Kidney capillary endothelial cell (primary cell): ENCODE results near the gene DGKH.

Experiments
- DNase-seq: peaks from one replicate; pipeline ENCODE4 v3.0.0-alpha.2; 2018; ENCODE audit warnings: low spot score

DGKH gene

DNA sequence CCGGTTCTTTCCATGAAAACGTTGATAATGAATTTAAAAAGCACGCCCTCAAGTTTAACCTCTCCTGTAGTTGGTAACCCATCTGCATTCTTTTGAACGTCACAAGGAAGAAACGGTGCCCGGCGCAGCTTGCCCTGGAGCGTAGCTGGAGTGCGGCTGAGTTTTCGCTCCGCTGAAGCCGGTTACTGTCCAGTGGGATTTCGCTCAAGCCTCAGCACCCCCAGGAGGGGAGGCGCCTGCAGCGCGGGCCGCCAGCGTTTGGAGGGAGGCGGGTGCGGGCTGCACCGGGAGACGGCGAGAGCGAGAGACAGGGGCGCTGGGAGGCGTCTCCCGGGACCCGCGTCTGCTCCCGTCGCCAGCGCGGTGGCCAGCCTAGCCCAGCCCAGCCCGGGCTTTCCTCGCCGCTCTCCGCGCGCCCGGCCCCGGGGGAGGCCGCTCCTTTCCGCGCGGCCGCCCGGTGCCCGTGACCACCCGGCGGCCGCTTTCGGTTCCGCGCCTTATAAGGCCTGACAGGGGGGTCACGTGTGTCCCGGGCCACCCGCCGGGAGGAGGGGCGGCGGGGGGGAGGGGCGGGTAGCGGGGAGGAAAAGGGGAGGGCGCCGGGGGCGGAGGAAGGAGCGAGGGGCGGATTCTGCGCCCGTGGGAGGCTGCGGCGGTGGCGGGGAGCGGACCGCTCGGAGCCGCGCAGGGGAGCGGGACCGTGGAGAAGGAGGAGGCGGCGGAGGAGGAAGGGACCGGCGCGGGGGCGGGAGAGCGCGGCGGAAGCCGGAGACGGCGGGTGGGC is 8.3 kb upstream of the DGKH start:
- DNase-seq = peak; percentile 74

DNA sequence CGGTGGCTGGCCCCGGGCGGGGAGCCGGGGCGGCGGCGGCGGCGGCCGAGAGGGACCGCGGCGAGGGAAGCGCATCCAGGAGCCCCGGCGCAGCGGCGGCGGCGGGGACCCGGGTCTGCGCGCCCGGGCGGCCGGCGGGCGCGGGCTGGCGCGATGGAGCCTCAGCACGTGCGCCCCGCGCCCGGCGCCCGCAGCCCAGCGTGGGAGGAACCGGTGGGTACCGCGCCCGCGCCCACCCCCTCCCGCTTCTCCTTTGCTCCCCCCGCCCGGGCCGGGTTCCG is 7.8 kb upstream of the DGKH start:
- DNase-seq = no peak

DNA sequence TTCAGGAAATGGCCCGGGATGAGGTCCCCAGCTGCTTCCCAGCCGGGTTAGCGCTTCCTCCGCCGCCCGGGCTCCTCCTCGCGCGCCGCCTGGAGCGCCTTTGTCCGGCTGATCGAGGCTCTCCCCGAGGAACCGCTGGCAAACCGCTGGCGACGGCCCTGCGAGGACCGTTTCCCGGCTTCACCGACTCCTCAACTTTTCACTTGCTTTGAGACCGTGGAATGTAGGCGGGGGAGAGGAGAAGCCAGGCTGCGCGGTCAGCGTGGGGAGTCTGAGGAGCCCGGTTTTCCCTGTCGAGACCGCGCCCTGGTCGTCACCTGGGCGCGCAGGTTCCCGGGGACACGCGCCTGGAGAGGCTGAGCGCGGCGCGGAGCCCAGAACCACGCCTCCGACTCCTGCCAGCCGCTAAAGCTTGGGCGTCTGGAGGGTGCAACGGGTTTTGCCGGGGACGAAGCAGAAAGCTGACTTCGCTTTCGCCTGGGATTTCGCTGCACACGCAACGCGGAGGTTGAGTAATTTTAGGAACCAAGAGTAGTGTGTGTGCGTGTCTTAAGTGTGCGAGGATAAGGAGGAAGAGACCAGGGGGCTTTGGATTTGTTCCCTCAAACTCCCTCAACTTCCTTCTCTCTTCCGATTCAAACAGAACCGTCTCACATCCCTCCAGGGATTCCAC is 7.3 kb upstream of the DGKH start:
- peak; percentile 49 for DNase-seq

DNA sequence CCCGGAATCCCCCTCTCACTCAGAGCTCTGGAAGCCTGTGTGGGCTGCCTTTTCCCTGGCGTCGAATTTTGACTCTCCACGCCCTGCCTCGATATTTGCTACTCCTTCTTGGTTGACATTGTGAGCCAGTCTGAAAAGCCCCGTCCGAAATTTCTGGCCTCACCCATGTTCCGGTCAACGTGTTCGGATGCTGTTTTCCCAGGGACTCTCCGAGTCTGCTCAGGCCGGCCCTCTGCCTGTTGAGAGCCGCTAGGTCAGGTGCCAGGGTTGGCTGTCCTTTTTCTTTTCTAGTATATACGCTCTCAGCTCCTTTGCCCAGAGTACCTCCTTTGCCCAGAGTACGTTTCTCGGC is 6.8 kb upstream of the DGKH start:
- peak; percentile 73 for DNase-seq

DNA sequence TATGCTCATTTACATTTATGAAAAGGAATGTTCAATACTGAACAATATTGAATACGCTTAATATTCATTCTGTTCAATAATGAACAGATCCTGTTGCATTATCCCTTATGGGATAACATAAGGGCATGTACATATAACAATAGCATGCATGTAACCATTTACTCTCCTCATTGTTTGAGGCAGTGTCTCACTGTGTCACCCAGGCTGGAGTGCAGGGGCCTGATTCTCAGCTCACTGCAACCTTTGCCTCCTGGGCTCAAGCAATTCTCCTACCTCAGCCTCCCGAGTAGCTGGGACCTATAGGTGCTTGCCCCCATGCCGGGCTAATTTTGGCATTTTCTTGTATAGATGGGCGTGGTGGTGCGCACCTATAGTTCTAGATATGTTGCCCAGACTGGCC is 4.8 kb upstream of the DGKH start:
- no peak for DNase-seq

DNA sequence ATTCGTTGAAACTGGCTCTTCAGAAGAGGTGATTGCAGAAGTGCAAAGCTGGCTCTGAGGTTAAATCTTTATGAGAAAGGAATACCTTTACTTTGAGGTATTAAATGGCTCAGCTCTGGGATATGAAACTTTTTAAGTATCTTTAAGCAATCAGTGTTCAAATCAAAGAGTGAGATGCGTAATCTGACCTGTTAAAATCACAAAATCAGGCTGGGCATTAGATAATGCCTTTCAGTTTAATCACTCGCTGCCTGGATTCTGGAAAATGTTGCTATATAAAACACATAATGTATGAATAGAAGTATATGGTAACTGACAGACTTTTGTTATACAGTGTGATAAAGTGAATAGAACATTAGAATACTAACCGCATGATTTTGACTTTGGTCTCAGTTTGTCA is 2.0 kb upstream of the DGKH start:
- DNase-seq = no peak

DNA sequence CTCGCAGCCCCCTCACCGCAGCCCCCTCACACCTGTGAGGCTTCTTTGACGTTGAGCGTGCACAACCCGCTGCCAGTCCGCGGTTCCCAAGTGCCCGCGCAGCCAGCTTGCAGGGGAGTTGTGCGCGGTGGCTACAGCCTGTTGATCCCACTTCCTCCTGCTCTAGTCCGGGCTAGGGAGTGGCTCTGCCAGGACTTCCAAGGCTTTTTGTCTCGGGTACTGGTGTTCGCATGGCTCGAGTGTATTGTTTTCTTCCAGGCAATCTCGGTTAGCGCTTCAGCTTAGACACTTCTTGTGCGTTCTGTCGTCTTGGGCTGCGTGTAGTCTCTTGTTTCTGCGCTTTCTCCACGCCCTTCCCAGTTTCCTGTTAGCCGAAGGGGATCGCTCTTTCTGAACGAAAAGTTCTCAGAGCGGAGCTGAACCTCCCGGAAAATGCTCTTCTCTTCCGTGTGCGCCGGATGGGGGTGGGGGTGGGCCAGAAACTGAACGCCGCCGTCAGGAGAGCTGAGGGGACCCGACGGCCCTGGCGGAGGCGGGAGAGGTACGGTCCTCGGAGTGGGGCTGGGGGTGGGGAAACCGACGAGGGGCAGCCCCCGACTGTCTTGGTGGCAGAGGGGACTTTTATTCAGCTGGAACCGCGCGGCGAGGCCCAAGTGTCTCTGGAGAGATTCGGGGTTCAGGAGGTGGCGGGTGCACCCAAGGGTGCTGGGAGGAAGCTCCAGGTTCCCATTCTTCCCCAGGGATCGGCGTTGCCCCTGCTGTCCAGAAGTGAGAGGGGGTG is 697 bp upstream of the DGKH start:
- peak; percentile 77 for DNase-seq

DNA sequence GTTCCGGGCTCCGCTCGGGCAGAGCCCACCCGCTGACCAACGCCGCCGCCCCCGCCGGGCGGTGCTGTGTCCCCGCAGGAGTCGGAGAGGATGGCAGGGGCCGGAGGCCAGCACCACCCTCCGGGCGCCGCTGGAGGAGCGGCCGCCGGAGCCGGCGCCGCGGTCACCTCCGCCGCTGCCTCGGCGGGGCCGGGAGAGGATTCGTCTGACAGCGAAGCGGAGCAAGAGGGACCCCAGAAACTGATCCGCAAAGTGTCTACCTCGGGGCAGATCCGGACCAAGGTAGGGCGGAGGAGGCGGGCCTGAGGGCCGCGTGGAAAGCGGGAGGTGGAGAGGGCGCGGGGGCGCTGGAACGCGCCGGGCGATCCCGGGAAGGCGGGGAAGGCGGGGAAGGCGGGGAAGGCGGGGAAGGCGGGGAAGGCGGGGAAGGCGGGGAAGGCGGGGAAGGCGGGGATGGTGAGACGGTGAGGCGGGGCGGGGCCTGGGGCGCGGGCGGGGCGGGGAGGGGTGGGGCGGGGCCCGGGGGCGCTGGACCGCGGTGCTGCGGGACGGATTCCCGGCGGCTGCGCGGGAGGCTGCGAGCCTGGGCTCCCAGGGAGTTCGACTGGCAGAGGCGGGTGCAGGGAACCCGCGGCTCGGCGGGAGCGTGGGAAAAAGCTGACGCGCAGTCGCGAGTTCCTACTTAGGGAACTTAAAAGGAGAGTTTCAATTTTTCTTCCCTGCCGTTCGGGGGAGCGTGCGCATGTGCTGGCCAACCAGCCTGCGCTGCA is 421 bp downstream of the DGKH start:
- DNase-seq = peak; percentile 45

DNA sequence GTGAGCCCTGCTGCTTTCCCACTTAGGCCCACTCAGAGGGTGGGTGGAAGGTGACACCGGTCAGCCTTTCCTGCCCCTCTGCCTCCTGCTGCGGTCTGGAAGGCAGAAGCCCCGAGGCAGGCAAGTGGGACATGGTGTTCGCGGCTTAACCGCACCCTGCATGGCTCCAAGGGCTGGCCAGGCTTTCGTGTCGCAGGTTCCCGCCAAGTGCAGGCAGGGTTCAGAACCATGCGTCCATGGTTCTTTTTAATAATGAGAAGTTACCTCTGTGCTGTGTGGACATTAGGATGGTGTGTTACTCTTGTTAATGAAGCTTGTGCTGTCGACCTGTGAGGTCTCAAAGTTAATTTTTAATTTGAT is 986 bp downstream of the DGKH start:
- no peak for DNase-seq

DNA sequence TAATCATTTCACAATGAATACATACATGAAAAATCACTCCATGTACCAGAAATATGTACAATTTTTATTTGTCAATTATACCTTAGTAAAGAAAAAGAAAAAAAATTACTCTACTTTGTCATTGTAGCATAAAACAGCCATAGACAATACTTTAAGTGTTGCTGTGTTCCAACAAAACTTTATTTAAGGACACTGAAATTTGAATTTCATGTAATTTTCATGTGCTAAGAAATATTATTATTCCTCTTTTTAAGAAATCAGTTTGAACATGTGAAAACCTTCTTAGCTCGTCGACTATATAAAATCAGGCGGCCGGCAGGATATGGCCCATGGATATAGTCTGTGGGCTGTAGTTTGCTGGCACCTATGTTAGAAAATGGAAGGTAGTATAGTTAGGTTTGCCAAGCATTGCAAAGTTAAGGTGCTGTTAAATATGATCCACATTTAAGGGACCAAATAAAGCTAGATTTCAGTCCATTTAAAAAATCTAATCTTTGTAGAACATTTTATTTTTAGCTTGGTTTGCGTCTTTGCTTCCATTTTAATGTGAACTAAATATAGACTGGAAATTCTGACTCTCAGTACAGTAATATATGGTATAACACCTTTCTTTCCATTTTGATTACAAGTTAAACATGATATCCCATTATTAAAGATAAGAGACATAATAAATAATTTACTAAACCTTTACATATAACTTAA is 6.5 kb downstream of the DGKH start:
- no peak for DNase-seq

DNA sequence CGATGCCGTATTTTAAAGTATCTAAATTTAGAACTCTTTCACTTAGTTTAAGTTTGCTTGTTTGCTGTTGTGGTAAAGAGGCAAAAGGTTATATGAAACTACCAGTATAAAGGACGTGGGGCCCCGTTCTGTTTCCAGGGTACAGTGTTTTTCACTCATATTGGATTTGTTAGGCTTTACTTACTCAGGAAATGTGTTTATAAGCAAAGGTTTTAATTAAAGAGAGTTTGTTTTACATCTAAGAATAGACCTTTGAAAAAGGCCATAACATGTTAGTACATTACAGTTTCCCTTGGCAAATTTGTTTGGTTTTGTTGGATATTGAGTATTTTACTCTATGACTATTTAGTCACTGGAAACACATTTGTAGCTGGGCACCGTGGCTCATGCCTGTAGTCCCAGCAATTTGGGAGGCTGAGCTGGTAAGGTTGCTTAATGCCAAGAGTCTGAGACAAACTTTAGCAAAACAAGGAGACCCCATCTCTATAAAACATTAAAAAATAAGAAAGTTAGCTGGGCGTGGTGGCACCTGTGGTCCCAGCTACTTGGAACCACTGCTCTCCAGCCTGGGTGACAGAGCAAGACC is 7.1 kb downstream of the DGKH start:
- DNase-seq = no peak

DNA sequence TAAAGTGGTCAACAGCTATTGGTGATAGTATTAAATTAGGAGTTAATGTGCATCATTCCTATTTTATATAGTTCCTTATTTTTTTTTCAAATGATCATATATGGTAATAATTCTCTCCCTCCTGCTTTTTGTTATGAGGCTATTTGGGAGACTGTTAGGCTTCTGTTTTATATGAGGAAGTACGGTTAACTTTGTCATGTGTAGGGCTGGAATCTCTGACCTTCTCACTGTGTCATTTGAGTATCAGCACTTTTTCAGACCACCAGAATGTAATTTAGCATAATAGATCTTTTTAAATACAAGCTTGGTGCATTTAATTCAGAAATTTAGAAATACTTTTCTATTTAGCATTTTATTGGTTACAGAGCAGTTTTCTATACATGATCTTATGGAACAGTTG is 7.7 kb downstream of the DGKH start:
- DNase-seq = no peak

DNA sequence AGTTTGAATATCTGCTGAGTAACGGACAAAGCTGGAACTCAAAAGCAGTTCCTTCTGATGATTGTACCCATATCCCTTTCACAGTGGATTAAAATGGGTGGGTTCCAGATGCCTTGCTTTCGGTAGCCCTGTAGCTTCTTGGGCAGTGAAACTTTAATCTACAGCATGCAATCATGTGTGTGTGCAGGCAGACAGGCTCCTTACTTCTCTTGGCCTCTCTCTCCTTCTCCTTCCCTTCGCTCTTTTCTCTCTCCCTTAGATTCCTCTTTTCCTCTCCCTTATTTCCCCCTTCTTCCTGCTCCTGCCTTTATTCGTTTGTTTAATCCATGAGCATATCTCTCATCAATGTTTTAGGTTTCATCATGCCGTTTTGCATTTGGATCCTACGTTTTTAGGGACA is 8.1 kb downstream of the DGKH start:
- DNase-seq = no peak

DNA sequence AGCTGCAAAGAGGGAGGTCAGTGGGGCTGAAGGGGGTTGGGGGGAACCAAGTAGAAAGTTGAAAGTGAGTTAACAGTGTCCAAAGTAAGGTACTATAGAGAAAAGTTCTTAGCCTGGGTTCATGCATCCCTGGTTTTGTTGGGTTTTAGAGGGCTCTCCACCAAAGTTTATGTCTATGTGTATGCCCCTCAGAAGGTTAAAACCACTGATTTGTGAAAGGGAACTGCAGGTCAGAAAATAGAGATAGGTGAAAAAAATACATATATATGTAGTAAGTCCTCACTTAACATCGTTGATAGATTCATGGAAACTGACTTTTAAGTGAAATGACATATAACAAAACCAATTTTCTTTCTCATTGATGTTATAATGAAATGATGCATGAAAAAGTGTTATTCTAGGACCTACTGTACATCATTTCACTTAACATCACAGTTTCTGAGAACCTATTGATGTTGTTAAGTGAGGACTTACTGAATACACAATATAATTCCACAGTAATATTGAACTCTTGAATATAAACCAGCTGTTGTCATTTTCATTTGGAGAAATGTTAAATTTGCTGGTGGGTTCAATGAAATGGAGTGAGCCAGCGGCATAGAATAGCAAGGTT is 9.6 kb downstream of the DGKH start:
- no peak for DNase-seq

DNA sequence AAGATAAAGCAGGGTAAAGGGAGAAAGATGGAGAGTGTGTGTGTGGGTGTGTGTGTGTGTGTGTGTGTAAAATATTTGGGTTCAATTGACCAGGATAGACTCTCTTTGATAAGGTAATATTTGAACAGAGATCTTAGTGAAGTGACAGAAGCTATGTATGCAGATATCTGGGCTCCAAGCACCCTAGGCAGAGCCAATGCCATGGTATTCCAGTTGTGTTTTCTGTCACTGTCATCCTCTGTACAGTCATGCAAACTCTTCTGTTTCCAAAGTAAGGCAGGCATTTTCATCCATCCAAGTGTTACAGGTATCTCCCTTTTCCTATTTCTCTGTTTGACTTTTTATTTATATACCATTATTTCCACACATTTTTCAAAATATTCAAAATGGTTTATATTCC is 13.5 kb downstream of the DGKH start:
- DNase-seq = no peak

DNA sequence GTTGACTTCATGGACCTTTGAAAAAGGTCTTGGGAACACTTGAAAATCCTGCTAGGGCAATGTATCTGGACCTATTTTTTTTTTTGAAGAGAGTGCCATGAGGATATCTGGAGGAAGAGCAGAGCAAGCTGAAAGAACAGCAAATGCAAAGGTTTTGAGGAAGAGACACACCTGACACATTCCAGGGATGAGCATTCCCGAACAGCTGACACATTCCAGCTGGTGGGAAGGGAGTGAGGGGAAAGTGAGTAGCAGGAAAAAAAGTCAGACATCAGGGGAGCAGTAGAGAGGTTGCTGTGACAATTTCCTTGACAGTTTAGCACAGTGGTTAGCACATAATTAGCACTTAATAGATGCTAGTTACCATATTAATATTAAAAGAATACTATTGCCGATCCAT is 14.7 kb downstream of the DGKH start:
- no peak for DNase-seq

DNA sequence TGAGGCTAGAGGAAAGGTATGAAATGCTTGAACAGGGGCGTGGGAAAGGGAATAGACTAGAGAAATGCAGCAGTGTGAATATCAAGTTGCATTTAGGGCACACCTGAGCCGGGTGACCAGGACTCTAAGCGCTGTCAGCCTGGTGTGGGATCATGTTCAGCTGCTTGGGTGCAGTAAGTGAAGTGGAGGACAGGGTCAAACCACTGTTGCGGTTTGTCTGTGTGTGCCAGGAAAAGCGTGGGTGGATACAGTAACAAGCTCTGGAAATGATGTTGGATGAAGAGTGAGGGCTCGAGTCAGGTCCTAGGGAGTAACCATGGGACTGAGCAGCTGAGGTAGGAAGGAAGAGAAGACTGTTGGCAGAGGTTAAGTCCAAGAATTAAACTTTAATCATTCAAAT is 15.8 kb downstream of the DGKH start:
- no peak for DNase-seq

DNA sequence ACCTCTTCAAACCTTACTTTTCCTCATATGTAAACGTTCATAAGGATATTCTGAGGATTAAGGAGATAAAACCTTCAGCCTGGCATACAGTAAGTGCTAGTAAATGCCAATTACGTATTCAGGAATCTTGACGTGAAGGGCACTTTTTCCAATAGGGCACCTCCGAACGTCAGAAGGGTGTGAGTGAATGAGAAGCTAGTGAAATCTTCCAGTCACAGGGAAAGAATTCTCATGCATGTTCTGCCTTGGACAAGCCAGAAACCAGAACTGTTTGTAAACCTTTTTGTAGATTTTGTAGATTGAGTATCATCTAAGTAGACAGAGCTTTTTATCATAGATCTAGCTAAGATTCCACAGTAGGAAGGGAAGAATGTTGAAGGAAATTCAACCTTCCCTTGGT is 16.5 kb downstream of the DGKH start:
- DNase-seq = no peak

DNA sequence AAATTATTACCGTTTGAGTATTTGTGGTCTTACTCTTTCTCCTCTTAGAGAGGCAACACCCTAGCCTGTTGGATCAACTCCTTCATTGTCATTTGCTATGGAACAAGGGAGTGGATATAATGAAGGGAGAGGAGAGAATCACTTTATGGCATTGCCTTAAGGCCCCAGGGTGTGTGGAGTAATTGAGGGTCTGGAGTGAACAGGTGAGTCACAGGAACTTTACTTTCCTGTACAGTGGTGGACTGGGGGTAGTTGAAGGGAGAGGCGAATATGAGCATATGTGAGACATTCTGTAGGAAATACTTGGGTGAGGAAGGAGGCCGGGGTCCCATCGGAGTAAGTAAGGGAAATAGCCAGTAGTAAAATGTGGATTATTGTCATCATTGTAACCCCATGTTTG is 17.0 kb downstream of the DGKH start:
- no peak for DNase-seq

DNA sequence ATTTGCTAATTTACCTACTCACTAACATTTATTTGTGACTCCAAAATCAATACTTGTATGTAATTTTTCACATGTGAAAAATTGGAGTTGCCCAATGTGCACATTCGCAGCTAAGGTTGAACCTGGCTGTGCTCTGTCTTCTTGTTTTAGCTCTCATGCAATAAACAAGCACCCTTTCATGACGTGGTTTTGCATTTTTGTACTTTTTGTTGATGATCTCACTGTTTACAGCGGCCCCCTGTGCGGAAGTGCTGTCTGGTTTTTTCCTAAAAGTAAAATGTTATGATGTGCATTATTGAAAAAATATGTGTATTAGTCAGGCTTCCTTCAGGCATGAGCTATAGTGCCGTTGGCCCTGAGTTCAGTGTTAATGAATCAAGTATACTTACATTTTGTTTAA is 18.1 kb downstream of the DGKH start:
- DNase-seq = peak; percentile 53

DNA sequence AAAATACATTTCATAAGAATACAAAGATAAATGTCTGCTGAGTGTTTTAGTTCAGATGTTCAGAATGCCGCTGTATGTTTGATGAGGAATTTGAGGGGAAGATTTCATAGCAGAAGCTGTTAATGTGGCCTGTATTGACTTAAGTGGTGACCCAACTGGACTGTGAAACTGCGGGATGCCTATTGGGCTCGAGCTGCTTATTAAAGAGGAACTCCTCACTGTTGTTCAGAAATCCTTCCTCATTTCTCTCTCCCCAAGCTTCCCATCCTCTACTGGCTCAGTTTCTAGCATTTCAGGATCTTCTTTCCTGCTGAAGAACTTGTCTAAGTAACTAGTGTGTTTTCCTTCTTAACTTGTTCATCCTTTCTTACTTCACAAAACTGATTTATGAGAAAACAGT is 20.4 kb downstream of the DGKH start:
- DNase-seq = no peak
